ENCODE results near the gene UBB.

DNA sequence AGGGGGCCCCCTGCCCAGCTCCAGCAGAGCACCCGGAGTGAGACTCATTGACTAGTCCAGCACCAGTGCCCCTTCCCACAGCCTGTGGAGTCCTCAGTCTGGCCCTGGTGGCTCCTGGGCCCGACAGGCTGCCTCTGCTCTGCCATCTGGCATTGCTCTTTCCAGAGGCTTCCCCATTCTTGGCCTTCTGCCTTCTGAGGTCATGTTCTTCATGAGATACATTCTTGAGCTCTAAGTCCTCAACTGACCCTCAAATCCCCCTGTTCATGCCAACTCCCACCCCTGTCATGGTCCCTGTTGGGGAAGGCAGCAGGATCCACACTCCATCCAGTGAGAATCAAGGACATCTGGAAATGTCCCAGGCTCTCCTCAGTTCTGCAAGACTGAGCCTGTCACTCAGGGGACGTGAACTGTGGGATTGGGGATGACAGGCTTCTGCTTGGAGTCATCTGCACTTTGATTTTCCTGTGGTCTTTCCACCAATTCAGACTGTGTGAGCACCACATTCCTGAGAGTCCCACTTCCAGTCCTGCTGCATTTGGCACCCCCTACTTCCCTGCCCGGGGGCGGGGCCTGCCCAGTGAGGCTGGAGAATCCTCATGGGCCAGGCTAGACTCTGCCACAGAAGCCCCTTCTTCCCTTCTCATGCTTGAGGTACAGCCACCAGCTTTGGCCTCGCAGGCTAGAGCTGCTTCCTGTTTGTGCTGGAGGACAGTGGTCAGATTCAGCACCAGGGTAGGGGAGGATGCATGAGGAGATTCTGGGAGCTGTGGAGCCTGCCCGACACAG lies 37.2 kb downstream of the UBB start:
- TF ChIP-seq, protein P1, sequence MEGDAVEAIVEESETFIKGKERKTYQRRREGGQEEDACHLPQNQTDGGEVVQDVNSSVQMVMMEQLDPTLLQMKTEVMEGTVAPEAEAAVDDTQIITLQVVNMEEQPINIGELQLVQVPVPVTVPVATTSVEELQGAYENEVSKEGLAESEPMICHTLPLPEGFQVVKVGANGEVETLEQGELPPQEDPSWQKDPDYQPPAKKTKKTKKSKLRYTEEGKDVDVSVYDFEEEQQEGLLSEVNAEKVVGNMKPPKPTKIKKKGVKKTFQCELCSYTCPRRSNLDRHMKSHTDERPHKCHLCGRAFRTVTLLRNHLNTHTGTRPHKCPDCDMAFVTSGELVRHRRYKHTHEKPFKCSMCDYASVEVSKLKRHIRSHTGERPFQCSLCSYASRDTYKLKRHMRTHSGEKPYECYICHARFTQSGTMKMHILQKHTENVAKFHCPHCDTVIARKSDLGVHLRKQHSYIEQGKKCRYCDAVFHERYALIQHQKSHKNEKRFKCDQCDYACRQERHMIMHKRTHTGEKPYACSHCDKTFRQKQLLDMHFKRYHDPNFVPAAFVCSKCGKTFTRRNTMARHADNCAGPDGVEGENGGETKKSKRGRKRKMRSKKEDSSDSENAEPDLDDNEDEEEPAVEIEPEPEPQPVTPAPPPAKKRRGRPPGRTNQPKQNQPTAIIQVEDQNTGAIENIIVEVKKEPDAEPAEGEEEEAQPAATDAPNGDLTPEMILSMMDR (IDR thresholded peaks at IDR 0.05 in 8 of 11, conservative IDR thresholded peaks at IDR 0.05 in 3 of 11), result no peak
- TF ChIP-seq POLR2A (IDR thresholded peaks at IDR 0.05) (no peak), POLR2AphosphoS5 (IDR thresholded peaks at IDR 0.05) (no peak)
